ENCODE measurements around the gene RIMBP2.

GRCh38 chr12:130367523-130367922, 348.6 kb downstream of the RIMBP2 start:
- TF ChIP-seq EP300 (IDR thresholded peaks at IDR 0.05) (no peak), POLR2A (IDR thresholded peaks at IDR 0.05) (no peak)
- TF ChIP-seq, protein P1, sequence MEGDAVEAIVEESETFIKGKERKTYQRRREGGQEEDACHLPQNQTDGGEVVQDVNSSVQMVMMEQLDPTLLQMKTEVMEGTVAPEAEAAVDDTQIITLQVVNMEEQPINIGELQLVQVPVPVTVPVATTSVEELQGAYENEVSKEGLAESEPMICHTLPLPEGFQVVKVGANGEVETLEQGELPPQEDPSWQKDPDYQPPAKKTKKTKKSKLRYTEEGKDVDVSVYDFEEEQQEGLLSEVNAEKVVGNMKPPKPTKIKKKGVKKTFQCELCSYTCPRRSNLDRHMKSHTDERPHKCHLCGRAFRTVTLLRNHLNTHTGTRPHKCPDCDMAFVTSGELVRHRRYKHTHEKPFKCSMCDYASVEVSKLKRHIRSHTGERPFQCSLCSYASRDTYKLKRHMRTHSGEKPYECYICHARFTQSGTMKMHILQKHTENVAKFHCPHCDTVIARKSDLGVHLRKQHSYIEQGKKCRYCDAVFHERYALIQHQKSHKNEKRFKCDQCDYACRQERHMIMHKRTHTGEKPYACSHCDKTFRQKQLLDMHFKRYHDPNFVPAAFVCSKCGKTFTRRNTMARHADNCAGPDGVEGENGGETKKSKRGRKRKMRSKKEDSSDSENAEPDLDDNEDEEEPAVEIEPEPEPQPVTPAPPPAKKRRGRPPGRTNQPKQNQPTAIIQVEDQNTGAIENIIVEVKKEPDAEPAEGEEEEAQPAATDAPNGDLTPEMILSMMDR (IDR thresholded peaks at IDR 0.05) = no peak
